Measurements from ENCODE around the gene MEIS1.

MEIS1 gene

GRCh38 chr2:66541646-66542045, 106.7 kb downstream of the MEIS1 start:
- DNase-seq: no peak

- no peak for DNase-seq
Measured at GRCh38 chr2:66543257-66543767, 108.4 kb downstream of the MEIS1 start.

DNA sequence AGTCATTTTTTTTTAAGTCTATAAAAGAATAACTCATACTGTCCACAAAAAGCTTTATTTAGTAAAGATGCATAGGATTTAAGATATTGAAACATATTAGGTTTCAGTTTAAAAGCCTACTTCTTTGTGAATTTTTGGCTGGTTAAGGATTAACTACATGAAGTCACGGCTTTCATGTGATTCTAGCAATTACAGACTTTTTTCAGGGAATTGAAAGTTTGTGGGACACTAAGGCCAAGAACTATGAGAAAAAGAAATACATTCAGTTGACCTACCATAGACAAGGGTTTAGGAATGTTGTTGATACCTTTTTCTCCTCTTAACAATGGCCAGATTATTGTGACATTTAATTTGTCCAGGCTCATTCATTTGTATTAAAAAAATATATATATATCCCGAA, 109.3 kb downstream of the MEIS1 start:
- DNase-seq: no peak

DNA sequence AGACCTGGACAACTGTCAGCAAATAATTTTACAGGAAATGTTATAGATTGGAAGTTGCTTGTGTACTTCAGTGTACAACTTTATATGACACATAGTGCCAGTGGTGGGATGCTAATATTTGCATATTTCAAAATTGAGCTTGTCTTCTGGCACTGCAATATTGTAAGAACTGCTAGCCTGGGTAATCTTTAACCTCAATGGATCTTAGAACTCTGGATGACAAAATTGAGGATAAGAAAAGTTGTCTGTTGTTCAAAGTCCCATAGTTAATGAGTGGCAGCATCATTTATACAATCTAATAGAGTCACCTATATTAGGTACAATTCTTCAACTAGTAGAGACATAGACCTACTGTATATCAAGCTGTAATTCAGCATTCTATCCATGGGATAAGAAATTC, 110.3 kb downstream of the MEIS1 start:
- DNase-seq: no peak

DNA sequence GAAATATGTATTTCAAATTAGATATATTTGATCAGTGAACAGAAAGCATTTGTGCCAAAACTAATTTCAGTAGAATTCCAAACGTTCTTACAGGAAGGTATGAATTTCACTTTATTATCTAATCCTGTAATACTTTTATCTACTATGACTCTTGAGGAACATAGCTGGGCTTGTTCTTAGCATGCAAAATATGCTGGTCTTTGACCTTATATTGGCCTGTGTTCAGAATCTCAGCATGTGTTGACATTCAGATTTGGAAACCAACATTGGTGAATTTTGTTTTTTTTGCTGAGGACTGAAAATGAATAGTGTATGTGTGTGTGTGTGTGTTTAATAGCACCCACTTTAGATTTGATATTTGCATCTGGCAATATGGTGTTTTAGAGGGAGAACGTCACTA, 112.2 kb downstream of the MEIS1 start:
- no peak for DNase-seq

- no peak for DNase-seq
Measured at GRCh38 chr2:66547887-66548286, 113.0 kb downstream of the MEIS1 start.

GRCh38 chr2:66548422-66548821, 113.5 kb downstream of the MEIS1 start:
- no peak for DNase-seq

GRCh38 chr2:66550826-66551225, 115.9 kb downstream of the MEIS1 start:
- DNase-seq: no peak

DNA sequence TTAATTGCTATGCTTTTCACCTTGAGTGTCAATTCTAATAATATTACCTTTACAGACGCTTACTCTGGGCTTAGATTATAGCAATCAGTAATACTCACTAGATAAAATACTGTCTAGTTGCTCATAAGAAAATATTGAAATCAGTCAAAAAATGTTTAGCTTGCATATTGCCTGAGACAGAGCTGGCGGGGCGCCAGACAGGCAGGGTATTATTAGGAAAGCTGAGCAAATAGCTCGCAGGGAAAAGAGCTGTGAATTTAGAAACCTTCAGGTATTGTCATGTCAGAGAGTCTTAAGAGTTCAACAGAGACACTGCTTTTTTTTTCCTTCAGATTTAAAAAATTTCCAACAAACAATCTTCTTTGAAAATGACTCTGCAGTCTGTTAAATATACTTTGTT, 118.4 kb downstream of the MEIS1 start:
- no peak for DNase-seq

- no peak for DNase-seq
Measured at GRCh38 chr2:66555091-66555490, 120.2 kb downstream of the MEIS1 start.

DNA sequence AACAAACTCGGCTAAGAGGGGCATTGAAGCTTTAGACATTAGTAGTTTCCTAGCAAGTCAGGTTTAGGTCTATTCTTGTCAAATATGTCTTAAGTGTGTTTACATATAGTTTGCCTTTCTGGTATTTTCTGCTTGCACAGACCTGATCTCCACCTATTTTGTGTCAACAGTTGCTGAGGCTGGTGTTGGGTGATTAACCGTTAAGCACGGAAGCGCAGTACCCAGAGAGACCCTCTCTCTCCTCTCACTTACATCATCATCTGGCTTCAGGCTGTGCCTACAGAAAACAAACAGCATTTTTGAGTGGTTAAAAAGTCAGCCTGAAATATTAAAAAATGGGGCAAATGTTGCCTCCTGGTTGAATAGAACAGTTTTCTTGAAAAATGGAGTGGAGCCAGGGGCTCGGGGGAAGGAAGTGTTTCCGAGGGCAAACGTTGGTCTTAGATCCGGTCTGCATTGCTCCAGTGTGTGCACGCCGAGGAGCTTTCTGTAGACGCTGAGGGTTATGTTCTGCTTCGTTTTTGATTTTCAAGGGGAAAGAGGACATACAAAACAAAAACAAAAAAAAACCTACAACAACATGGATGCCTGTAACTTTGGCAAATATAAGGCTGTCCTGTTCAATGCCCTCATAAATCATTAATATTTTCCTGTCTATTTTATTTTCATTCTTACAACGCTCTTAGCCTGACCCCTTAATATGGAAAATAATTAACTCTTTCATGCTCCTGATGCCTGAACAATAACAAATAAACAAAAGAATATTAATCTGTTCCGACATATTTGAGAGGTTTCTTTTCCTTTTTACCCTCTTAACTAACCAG, 120.8 kb downstream of the MEIS1 start:
- no peak for DNase-seq

GRCh38 chr2:66559672-66560071, 124.7 kb downstream of the MEIS1 start:
- no peak for DNase-seq

DNA sequence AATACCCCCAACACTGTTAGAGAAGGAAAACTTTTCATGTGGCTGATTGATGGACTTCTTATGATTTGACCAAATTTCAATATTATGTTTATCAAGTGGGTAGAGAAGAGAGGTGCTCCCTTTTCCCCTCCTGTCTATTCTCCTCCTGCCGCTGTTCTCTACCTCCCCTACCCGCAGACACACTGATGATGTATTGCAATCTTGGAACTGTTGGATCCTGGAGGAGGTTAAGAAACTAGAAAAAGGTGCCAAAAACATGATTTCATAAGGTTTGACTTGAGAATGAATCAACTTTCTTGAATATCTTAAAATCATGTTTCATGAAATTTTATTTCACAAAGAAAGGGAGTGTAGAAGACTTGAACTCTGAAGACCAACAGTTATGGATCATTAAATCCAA, 125.8 kb downstream of the MEIS1 start:
- no peak for DNase-seq

DNA sequence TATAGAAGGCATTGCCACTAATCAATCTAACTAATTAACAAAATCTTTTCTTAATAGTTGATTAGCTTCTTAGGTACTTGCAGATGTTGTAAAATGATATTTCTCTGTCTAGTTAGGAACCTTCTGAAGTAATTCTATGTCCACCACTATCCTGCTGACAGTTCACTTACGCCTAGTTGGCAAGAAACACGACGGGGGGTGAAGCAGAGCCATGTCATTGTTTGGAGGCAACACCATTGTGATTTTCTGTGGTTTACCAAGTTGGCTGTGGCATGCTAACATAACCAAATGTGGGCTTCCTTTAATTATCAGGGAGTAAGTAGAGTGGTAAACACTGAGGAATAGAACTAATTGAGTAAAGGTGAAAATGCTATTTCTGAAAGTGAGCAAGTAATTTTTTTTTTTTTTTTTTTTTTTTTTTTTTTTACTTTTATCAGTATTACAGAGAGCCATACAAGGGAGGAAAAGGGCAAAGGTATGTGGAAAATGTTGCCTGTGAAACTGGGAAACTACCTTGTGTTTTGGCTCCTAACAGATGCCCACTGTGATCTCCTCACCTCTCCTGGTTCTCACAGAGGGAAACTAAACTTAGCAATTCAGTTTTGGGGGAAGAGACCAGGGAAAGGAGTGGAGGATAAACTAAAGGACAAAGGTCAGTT, 126.8 kb downstream of the MEIS1 start:
- DNase-seq: no peak

- DNase-seq: no peak
Measured at GRCh38 chr2:66562304-66562685, 127.4 kb downstream of the MEIS1 start.

DNA sequence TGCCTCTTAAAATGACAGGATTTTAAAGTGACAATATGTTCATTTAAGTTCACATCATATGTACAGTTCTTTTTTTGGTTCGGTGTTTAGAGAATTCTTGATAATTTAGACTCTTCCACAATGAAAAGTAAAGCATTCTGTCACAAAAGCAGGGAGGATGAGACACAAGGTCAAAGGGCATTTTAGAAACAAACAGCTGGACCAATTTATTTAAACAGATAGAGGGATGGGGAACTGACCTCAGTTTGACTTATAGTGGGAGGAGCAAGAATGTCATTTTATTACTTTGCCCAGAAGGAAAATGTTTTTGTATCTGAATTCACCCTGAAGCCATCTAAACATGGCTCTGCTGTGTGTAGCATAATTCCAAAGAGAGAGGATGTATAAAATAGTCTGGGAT, 128.5 kb downstream of the MEIS1 start:
- DNase-seq: no peak

DNA sequence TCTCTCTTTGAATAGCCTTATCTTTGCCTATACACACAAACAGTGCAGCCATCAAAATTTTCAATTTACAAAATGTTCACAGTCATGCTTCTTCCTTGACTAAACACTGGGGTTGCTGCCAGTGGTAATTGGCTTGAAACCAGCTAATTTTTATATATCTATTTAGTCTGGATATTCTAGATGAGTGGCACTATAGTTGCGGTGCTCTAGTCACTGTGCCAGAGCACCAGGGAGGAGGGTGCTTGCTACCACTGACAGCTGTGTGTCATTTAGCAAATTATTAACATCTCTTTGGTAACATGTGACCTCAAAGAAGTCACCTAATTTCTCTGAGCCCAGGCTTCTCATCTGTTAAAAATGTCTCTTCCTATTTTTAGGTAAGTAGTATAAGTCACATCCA, 130.4 kb downstream of the MEIS1 start:
- DNase-seq: no peak

GRCh38 chr2:66566726-66567399, 131.9 kb downstream of the MEIS1 start:
- DNase-seq: no peak

GRCh38 chr2:66567729-66568128, 132.8 kb downstream of the MEIS1 start:
- no peak for DNase-seq

- DNase-seq: no peak
Measured at GRCh38 chr2:66568650-66569300, 133.8 kb downstream of the MEIS1 start.

DNA sequence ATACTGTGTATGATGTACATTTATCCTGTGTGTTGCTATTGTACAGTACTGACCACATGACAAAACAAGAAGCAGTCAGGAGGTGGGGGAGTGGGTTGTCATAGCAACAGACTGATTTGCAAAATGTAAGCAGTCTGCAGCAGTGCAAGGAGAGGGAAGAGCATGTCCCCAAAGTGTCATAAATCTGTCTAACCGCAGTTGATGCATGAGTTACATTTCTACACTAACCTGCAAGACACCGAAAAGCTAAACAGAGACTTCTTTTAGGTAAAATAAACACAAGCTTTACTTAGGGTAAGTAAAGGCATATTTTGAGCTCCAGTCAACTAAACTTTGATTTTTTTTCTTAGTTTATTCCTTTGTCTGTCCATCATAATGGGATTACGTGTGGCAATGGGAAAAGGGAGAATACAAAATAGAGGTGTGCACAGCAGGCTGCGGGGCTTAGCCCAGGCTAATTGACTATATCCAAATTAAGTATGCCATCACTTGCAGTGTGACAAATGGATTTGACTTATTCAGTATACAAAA, 134.5 kb downstream of the MEIS1 start:
- DNase-seq: no peak

GRCh38 chr2:66569974-66570373, 135.0 kb downstream of the MEIS1 start:
- DNase-seq: no peak

DNA sequence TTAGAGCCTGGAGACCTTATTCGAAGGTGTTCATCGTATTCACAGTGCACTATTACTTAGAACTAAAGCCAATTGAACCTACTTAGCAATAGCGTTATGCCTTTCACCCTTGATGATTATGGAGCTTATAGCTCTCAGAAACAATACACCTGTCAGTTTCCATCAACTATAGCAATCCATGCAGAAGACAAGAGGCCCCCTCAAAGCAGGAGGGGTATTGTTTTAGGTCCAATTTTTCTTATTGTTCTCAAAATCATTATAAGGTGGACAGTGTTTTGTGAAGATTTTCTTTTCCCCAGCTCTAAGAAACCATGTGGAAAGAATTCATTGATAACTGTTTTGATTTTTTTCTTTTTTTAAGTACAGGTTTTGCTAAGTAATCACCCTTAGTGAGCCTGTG, 135.5 kb downstream of the MEIS1 start:
- no peak for DNase-seq

Data from NK-92 treated with Interleukin-12 subunit alpha and Interleukin-12 subunit beta, amount 100 ng/mL, for 24 hours (cell line).